GM19351 (cell line): Measurements from ENCODE around the gene CSK.
"Not testable (repeated sequence)": the region's sequence is repeated elsewhere in the genome, so short reads cannot be mapped to it uniquely, and the experiment has no call there.

Experiments
- ATAC-seq: cut with Tn5 transposase; IDR thresholded peaks from one replicate; pipeline ENCODE4 v1.9.1; 2021; ENCODE audit warnings: mild to moderate bottlenecking, moderate library complexity; ENCODE audit not compliant: unreplicated experiment

Gene CSK

GRCh38 chr15:74781431-74782258 lies at the start of gene CSK:
TSS of gene CSK (plus strand) at chr15:74782080. CDS start at chr15:74798298, 16,218 bp downstream.
- ATAC-seq, result no peak

DNA sequence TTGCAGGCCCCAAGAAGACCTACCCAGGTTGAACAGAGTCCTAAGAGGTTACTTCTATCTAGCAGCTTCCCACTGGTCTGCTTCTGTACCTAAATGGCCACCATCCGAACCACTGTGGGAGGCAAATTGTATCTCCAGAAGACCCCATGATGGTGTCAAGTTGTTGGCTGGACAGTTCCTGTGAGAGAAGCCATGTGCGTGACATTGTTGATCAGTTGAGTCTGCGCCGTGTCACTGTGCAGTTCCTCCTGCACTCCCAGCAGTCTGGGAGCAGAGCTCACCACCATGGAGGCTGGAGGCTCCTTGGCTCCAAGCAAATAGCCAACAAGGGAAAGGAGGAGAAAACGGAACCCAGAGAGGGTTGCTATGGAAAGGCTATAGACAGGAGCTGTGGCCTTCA lies 49.0 kb upstream of the CSK start:
- ATAC-seq, result no peak

DNA sequence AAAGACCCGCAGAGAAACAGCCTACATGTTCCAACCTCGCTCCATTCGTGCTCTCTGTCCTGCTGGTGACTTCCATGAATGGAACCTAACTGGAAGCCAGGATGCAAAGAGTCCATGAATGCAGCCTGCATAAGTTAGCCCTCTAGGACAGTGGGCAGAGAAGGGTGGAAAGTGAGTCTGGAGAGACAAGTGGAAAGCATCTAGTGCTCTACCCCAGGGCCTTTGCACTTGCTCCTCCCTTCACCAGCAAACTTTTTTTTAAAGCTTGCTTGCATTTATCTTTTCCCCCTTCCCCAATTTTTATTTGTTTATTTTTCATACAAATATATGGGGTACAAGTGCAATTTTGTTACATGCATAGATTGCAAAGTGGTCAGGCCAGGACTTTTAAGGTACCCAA lies 48.6 kb upstream of the CSK start:
- ATAC-seq, result no peak

DNA sequence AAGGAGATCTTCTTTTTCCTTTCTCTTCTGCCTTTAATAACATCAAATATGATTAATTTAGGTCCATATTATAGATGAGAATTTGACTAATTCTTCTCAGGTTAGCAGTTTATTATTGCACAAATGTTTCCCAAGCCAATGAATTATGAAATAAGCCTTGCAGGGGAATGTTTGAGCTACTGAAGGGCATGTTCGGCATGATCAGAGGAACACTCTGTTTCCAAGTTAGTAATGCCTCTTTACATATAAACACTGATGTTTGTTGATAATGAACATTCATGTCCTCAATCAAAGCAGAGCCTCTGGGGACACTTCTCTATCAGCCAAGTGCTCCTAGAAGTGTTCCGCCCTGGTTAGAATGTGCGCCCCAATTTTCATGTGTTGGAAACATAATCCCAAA lies 46.6 kb upstream of the CSK start:
- ATAC-seq, result no peak

- not testable (repeated sequence) for ATAC-seq
Measured at GRCh38 chr15:74738239-74738638, 43.6 kb upstream of the CSK start.

DNA sequence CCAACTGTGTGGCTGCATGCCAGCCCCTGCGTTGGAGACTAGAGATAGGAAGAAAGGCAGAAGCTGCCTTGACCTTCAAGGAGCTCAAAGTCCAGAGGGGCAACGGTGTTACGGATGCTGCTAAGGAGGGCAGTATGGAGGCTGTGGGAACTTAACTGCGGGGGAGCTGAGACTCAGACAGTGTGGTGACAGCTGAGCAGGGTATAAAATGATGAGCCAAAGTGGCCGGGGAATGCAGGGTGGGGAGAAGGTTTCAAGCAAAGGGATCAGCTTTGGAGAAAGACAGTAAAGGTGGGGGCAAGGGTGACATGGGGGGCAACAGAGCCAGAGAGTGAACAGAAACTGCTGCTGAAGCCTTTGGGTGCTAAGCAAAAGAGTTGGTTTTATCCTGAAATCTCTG lies 39.5 kb upstream of the CSK start:
- ATAC-seq, result no peak

GRCh38 chr15:74746389-74746788 lies 35.5 kb upstream of the CSK start:
- ATAC-seq, result no peak

DNA sequence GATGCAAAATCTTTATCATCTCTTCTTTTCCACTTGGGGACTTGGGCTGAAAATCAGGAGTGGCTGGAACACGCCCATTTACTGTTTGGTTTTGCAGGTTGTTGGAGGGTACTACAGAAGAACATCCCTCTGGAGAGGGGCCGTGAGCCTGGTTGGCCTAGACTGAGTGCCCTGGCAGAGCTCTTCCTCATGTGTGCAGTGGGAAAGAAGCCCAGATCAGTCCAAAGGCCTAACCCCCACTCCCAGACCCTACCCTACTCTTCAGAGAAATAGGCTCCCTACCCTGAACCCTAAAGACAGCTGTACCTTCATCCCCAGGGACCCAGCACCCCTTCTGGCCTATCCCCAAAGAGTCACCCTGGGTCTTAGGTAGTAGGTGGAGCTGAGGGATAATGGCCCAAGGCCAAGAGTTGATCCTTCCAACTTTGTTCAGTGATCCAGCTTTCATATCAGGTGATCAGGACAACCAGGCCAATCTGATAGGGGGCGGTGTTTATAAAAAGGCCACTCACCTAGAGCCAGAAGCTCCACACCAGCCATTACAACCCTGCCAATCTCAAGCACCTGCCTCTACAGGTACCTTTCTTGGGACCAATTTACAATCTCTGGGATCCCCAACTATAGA lies 33.4 kb upstream of the CSK start, which contains the start of gene CYP1A2:
CYP1A2 (plus strand) TSS at position 524 of the 625 bp plus-strand sequence. CDS start 894 bp downstream, outside the sequence.
- ATAC-seq, result no peak

- no peak for ATAC-seq
Measured at GRCh38 chr15:74749832-74750231, 32.0 kb upstream of the CSK start.

DNA sequence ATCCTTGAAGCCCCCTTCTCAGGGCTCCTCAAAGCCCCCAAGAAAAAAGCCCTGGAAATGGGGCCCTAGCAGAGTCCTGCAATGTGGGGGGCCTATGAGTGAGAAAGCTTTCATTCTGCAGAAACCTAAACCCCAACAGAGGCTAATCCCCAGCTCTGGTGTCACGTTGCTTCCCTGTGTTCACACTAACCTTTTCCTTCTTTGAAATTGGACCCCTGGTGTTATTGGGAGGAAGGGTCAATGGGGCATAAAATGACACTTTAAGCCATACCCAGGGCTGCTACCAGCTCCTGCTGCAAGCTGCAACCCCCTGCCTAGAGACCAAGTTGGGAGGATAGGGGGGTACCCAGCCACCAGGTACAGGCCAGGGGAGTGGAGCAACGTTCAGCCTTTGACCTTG lies 31.1 kb upstream of the CSK start:
- no peak for ATAC-seq

DNA sequence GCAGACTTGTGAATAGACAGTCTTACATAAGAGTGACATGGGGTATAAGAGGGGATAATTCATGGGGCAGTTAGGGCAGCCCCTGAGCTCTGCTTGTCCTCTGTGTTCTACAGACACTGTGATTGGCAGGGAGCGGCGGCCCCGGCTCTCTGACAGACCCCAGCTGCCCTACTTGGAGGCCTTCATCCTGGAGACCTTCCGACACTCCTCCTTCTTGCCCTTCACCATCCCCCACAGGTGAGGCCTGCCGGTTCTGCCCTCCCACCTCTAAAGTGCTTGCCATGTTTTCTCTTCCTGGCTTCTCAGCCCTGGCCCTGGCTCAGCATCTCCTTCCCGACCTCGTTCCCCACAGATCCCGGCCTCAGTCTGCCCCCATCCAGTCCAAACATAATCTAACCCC lies 29.9 kb upstream of the CSK start:
- no peak for ATAC-seq

DNA sequence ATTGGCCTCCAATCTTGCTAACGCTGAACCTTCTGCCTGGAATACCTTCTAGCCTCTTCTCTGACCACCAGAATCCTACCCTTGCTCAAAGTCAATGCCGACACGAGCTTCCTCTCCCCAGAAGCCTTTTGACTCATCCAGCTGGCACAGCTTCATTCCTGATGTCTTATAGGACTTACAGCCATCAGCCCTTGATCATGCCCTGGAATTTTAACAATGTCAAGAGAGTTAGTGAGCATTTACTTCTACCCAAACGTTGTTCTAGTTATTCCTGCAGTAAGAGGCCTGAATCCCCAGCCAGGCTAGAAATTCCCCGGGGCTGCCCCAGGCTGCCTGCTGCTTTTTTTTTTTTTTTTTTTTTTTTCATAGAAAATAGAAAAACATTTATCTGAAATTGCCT lies 29.3 kb upstream of the CSK start:
- no peak for ATAC-seq

DNA sequence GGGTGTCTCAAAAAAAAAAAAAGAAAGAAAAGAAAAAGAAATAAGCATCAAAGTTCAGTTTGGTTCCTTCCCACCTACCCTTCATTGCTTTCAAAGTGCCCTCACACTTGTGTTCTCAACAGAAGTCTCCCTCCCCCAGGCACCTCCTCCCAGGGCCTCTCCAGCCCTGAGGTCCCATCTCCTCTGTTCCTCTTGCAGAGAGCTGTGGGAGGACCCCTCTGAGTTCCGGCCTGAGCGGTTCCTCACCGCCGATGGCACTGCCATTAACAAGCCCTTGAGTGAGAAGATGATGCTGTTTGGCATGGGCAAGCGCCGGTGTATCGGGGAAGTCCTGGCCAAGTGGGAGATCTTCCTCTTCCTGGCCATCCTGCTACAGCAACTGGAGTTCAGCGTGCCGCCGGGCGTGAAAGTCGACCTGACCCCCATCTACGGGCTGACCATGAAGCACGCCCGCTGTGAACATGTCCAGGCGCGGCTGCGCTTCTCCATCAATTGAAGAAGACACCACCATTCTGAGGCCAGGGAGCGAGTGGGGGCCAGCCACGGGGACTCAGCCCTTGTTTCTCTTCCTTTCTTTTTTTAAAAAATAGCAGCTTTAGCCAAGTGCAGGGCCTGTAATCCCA lies 27.2 kb upstream of the CSK start:
- no peak for ATAC-seq

GRCh38 chr15:74758736-74759135 lies 23.1 kb upstream of the CSK start:
- ATAC-seq, result no peak

GRCh38 chr15:74762791-74763150 lies 19.1 kb upstream of the CSK start:
- no peak for ATAC-seq

- no peak for ATAC-seq
Measured at GRCh38 chr15:74763416-74763815, 18.5 kb upstream of the CSK start.

DNA sequence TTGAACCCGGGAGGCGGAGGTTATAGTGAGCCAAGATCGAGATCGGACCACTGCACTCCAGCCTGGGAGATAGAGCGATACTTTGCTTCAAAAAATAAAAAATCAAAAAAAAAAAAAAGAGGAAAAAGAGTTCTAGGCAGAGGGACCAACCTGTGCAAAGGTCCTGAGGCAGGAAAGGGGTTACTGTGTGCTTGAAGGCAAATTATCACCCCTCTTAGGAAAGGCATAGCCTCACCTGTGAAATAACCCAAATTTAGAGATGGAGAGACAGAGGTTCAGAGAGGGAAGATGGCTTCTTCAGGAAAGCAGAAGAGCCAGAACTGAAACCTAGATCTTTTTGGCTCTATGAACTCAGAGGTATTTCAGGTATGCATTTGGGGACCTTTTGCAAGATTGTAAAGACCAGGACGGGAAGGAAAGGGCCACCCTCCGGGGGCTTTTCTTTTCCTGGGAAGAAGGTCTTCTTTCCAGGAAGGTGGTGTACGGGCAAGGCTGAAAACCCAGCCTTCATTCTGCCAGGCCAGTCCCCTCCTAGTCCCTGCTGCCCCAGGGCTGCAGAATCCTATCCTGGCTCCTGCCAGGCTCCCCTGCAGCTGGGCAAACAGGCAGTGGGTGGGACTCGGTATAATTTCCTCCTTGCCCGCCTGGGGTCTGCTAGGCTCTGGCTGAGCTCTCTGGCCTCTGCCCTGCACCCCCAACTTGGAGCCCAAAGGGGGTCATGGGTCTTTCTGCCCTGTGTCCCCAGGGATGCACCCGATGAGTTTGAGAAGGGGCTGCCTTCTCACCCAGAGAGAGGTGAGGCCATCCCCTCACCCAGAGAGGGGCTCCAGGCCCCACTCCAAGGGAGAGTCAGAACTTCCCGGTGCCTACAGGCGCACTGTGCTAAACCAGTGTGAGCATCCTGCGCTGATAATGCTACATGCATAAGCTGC lies 14.4 kb upstream of the CSK start:
- ATAC-seq, result no peak

DNA sequence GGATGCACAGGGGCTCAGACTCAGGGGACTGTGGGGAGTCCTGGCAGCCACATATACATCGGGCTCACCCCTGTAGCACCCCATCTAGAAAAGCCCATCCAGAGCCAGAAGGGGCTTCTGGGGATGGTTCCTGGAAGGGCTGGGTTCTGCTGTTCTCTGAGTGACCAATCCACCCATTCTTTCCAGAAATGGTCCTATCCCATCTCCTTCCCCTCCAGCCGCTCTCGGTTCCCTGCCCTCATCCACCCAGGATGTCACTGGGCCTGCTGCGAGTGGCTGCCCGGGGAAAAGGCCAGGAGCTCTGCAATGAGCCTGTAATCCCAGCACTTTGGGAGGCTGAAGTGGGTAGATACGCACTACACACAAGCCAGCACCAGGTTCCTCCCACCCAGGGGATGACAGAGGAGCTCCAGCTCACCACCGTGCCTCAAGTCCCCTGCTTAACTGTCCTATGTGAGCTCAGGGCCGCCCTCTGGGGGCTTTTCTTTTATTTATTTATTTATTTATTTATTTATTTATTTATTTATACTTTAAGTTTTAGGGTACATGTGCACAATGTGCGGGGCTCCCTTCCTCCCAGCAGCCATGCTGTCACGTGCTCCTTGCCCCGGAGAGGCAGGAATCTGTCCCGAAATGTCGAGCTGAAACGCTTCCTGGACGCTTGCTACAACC lies 13.6 kb upstream of the CSK start:
- ATAC-seq, result no peak

GRCh38 chr15:74768771-74769342 lies 13.0 kb upstream of the CSK start:
- no peak for ATAC-seq

- no peak for ATAC-seq
Measured at GRCh38 chr15:74769463-74770025, 12.3 kb upstream of the CSK start.
